GM20000 (cell line): ENCODE data around the gene VSIG10.

Experiments
- DNase-seq: peaks from one replicate; pipeline ENCODE4 v3.0.0; 2012; ENCODE audit warnings: low spot score
- TF ChIP-seq, protein P1 (sequence below): IDR thresholded peaks from 2 replicates; pipeline ENCODE4 v1.5.1; 2012; ENCODE audit warnings: mild to moderate bottlenecking, control low read depth; ENCODE audit errors: extremely low read depth, missing control alignments

Gene VSIG10

GRCh38 chr12:118103601-118104382 lies at the start of gene VSIG10:
VSIG10 (minus strand) TSS chr12:118104011; CDS start chr12:118103671, 340 bp downstream.
- peak; percentile 73 for DNase-seq
- TF ChIP-seq, protein P1, sequence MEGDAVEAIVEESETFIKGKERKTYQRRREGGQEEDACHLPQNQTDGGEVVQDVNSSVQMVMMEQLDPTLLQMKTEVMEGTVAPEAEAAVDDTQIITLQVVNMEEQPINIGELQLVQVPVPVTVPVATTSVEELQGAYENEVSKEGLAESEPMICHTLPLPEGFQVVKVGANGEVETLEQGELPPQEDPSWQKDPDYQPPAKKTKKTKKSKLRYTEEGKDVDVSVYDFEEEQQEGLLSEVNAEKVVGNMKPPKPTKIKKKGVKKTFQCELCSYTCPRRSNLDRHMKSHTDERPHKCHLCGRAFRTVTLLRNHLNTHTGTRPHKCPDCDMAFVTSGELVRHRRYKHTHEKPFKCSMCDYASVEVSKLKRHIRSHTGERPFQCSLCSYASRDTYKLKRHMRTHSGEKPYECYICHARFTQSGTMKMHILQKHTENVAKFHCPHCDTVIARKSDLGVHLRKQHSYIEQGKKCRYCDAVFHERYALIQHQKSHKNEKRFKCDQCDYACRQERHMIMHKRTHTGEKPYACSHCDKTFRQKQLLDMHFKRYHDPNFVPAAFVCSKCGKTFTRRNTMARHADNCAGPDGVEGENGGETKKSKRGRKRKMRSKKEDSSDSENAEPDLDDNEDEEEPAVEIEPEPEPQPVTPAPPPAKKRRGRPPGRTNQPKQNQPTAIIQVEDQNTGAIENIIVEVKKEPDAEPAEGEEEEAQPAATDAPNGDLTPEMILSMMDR = no peak

GRCh38 chr12:118151755-118152154 lies 47.9 kb upstream of the VSIG10 start:
- no peak for DNase-seq
- TF ChIP-seq, protein P1 = no peak

- DNase-seq = no peak
- TF ChIP-seq, protein P1 = no peak
These were observed 46.8 kb upstream of the VSIG10 start for GRCh38 chr12:118150625-118151024.

- no peak for DNase-seq
- TF ChIP-seq, protein P1 = no peak
These were observed 44.5 kb upstream of the VSIG10 start for GRCh38 chr12:118148287-118148686.

GRCh38 chr12:118145798-118146156 lies 42.0 kb upstream of the VSIG10 start:
- no peak for DNase-seq
- TF ChIP-seq, protein P1 = no peak

DNA sequence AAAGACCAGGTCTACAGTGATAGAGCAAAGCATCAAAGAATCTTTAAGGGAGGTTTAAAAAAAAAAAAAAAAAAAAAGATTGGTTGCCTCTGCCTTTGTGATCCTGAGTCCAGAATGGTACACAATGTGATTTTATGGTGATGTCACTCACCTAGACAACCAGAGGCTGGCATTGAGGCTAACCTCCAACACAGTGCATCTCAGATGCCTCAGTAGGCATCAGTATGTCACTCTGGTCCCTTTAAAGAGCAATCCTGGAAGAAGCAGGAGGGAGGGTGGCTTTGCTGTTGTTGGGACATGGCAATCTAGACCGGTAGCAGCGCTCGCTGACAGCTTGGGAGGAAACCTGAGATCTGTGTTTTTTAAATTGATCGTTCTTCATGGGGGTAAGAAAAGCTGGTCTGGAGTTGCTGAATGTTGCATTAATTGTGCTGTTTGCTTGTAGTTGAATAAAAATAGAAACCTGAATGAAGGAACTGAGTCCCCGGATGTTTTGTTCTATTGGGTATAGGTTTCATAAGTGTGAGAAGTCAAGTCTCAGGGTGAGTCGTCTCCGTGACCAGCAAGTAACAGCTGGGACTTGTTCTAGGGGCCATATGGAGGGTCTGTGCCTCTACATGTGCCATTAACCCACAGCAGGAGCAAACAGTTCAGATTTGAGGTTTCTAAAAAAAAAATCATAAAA lies 41.4 kb upstream of the VSIG10 start:
- TF ChIP-seq, protein P1 = no peak
- peak; percentile 44 for DNase-seq

DNA sequence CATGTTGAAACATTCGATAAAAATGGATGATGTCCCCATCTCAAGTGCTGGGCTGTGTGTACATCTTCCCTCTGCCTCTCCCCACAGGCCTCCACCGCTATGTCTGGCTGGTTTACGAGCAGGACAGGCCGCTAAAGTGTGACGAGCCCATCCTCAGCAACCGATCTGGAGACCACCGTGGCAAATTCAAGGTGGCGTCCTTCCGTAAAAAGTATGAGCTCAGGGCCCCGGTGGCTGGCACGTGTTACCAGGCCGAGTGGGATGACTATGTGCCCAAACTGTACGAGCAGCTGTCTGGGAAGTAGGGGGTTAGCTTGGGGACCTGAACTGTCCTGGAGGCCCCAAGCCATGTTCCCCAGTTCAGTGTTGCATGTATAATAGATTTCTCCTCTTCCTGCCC lies 40.7 kb upstream of the VSIG10 start:
- no peak for DNase-seq
- TF ChIP-seq, protein P1 = no peak
